GM21619 (cell line): ENCODE measurements around the gene SLCO3A1.
"Not testable (repeated sequence)": the region's sequence is repeated elsewhere in the genome, so short reads cannot be mapped to it uniquely, and the experiment has no call there.

Source experiments
- ATAC-seq: cut with Tn5 transposase; IDR thresholded peaks from one replicate; pipeline ENCODE4 v1.9.1; 2021; ENCODE audit not compliant: unreplicated experiment

Gene SLCO3A1

GRCh38 chr15:92187975-92188374 lies 334.5 kb downstream of the SLCO3A1 start:
- ATAC-seq, result no peak

GRCh38 chr15:92189166-92189565 lies 335.7 kb downstream of the SLCO3A1 start:
- ATAC-seq, result no peak

- no peak for ATAC-seq
Measured at GRCh38 chr15:92195241-92195640, 341.7 kb downstream of the SLCO3A1 start.

- ATAC-seq, result no peak
Measured at GRCh38 chr15:92196342-92196741, 342.8 kb downstream of the SLCO3A1 start.

GRCh38 chr15:92197746-92198145 lies 344.2 kb downstream of the SLCO3A1 start:
- no peak for ATAC-seq

GRCh38 chr15:92200891-92201290 lies 347.4 kb downstream of the SLCO3A1 start:
- ATAC-seq, result no peak

- no peak for ATAC-seq
Measured at GRCh38 chr15:92205255-92205739, 351.8 kb downstream of the SLCO3A1 start.

- ATAC-seq, result not testable (repeated sequence)
Measured at GRCh38 chr15:92207601-92208000, 354.1 kb downstream of the SLCO3A1 start.
